IPS-NIHi7 (cell line): ENCODE measurements around the gene SAMM50.

Experiments used
- DNase-seq: peaks from one replicate; pipeline ENCODE4 v3.0.0; 2012; ENCODE audit warnings: mixed read lengths; ENCODE audit errors: extremely low spot score

The SAMM50 gene

DNA sequence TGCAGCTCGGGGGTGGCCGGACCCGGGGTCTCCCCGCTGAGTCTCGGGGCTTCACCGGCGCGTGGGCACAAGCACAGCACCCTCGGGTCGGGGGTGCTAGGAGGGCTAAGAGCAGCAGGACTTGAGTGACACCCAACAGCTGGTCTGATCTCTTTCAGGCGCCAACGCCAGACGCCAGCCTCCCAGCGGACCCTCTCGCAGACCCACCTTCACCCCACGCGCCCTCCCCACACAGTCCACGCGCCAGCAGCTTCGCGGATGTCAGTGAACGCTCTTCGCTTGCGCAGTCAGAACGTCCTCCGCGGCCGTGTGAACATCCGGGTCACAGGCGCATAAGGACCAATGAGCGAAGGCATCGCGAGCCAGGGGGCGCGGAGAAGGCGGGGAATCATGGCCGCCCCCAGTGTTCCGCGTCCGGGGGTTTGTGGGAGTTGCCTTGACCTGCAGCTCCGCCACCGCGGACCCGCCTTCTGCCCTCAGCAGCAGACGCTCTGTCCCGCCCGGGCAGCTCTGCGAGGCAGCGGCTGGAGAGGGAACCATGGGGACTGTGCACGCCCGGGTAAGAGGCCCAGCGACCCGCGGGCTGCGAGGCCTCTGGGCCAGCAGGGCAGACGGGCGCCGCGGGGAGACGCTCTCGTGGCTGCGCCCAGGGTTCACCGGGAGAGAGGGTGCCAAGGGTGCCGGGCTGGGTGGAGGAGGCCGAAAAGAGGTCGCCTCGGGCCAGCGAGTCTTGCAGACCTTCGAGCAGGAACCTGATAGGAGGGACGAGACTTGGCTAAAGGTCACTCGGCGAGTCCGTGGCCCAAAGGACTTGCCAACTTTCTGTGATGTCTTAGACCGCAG is at the start of gene SAMM50:
Gene SAMM50, plus strand, starts transcription at position 403 of the 843 bp plus-strand sequence. Its CDS starts 136 bp downstream, at position 539.
- peak; percentile 97 for DNase-seq

DNA sequence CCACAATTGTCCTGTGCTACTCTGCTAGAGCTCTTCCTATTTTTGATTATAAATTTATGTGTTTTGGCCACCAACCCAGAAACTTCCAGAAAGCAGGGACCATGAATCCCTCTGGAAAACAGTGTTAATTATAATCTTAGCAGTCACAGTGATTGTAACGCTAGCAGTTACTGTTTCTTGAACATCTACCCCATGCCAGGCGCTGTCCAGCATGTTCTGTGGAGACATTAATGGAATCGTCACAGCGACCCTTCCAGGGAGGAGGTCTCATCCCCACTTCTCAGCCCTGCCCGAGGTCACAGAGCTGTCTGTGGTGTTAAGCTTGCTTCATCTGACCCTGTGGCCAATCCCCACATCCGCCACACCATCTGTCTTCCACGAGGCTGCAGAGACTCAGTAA is 49.6 kb upstream of the SAMM50 start:
- DNase-seq: no peak

DNA sequence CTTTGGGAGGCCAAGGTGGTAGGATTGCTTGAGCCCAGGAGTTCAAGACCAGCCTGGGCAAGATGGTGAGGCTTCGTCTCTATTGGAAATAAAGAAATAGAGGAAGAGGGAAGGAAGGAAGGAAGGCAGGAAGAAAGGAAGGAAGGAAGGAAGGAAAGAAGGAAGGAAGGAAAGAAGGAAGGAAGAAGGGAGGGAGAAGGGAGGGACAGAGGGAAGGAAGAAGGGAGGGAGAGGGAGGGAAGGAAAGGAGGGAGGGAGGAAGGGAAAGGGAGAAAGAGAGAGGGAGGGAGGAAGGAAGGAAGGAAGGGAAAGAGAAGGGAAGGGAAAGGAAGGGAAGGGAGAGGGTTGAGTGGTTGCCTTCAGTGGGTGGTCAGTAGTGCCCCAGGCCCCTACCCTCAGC is 45.5 kb upstream of the SAMM50 start:
- no peak for DNase-seq

DNA sequence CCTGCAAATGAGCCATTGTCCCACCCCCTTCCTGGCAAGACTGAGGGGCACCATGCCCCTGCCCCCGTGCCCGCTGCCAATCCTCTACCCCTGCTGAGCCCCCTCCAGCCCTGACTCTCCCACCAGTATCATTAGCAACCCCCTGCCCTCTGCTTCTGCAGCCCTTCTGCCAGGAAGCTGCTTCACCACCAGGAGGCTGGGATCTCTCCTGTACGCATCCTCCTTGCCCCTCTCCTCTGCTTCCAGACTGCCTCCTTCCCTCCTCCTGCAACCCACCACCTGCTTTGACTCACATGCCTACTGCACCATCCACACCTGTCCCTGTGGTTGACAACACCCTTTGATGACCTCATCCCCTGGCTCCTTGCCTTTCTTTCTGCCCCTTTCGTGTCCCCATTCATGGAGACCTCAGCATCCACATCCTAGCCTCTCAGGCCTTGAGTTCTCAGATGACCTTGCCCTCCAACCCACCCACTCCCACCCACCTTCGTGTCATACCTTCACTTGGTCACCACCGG is 45.0 kb upstream of the SAMM50 start:
- DNase-seq: no peak

DNA sequence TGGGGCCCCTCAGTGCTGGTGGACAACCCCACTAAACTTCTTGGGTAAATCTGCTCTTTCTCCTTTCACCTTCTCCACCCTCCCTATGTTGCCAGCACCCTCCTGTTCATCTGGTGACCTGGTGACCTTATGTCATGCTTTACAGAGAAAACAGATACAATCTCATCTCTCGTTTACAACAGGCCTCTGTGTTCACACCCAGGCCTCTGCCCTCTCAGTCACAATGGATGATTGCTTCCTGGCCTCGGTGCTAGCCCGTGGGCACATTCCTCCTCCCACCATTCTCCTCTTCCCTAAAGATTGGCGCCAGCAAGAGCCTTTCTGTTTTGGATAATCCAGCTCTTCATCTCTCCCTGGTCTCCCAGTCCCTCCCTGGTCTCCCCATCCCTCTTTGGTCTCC is 43.9 kb upstream of the SAMM50 start:
- DNase-seq: no peak

DNA sequence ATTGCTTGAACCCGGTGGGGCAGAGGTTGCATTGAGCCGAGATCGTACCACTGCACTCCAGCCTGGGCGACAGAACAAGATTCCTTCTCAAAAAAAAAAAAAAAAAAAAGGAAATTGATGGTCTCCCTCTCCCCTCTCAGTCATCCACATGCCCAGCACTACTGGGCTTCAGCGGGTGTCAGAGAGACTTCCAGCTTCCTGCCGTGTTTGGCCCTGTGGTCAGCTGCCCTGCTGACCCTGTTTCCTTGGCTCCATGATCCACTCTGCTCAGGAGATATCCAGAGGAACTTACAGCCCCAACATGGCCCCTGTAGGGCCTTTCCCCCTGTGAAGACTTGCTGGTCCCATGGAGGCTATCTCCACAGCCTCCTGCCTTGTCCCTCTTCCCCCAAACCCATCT is 37.7 kb upstream of the SAMM50 start:
- DNase-seq: no peak

DNA sequence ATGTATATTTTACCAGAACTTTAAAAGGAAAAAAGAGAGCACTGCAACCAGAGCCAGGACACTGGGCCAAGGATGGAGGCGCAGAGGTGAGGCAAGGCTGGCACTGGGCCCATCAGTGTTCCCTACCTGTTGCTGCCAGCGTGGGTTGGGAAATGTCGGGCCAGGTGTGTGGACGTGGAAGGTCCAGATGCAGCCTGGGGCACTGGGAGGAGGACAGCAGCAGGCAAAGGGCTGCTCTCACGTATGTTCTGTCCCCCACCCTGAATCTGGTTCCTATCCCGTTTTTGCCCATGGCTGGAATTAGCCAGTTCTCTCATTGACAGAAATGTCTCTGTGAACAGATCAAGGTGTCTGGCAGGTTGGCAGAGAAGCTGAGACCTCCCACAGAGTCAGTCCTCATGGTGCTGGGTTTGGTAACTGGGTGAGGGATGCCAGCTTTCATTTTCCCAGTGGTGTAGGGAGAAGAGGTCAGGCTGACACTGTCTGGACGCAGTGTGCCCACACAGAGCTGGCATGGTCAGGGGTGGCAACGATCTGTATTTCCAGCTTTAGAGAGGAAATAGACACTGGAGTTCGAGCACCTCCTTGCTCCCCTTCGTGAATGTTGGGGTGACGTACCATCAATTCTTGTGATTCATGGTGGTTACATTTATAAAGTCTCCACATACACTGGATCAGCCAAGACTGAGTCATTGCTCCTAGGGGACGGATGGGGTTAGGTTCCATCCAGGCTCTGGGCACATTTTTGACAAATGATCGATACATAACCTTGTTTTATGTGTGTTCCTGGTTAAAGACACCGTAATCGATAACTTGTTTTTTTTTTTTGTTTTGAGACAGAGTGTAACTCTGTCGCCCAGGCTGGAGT is 35.9 kb upstream of the SAMM50 start:
- DNase-seq: no peak

DNA sequence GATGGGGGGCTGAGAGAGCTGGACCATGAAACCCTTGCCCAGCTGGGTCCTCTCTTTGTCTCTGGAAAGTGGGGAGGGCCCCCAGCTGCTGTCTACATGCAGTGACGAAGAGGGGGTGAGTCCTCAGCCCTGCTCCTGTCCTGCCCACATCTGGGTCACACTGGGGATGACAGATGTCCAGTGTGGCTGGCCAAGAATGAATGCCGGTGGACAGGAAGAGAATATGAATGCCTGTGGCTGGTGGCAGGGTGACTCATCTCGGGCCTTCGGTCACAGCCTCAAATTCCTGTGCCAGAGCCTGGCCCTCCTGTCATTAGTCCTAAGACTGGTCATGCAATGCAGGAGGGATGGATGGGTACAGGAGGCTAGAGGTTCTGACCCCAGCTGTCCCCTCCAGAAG is 33.9 kb upstream of the SAMM50 start:
- DNase-seq: no peak

DNA sequence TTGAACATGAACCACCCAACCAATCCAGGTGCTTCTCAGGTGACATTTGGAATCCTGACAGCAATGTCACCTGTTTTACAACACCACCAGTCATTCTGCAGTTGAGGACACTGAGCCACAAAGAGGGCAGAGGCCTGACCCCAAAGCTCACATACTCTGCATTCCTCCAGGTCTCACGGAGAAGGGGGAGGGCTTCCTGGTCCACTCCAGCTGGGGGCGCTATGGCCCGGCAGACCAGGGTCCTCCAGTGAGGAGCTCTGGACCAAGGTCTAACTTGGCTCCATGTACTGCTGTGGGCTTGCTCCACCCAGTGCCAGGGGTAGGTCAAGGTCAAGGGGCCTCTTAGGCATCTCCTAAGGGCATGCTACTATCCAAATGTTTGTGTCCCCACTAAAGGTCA is 33.1 kb upstream of the SAMM50 start:
- no peak for DNase-seq

DNA sequence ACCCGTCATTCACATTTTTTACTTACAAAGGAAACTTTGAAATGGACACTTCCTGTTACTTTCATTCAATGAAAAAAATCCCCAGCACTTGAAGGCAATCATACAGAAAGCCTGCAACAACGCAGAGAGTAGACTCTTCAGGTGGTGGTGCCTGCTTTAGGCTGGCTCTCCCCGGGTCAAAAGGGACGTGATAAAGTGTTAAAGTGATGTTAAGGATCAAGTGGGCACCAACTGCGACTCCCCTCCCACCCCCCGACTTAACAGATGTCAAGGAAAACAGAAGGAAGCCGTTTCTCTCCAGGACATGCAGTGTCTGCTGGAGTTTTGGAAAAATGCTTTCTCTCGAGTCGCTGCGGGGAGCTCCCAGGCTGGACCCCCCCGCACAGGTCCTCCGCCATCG is 32.1 kb upstream of the SAMM50 start:
- no peak for DNase-seq

DNA sequence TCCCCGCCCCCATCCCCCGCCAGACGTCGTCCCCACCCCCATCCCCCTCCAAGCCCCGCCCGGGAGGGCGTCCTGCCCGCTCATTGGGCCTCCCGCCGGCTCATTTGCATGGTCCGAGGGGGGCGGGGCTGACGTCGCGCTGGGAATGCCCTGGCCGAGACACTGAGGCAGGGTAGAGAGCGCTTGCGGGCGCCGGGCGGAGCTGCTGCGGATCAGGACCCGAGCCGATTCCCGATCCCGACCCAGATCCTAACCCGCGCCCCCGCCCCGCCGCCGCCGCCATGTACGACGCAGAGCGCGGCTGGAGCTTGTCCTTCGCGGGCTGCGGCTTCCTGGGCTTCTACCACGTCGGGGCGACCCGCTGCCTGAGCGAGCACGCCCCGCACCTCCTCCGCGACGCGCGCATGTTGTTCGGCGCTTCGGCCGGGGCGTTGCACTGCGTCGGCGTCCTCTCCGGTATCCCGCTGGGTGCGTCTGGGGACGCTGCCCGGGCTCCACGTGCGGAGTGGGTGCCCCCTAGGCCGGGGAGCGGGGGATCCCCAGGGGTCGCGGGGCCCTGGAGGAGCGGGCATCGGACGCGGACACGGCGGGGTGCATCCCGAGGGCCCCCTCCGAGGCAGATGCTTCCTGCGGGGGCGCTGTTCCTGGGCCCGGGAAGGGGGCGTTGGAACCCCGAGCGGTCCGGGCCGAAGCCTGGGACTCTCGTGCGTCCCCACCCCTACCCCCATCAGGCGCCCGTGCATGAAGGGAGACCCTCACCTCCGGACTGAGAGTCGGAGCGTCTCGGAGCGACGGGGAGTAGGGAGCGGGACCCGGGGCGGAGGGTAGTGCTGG is 31.4 kb upstream of the SAMM50 start, which contains the start of gene PNPLA3:
Gene PNPLA3, plus strand, starts transcription at position 175 of the 834 bp plus-strand sequence. Its CDS starts 107 bp downstream, at position 282.
- DNase-seq: peak; percentile 98

DNA sequence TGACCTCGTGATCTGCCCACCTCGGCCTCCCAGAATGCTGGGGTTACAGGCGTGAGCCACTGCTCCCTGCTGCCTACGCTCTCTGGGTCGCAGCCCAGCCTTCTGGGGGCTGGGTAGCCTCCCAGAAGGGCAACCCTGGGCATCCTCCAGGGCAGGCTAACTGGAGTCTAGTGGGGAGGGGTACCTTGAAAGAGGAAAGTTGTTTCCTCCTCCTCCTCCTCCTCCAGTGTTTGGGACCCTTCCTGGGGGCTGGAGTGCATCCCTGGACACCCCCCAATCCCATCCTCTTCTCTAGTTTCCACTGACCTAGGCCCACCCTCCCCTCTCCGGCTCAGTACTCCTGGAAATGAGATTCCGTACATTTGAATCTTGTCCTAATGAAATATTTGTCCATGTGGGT is 30.4 kb upstream of the SAMM50 start:
- DNase-seq: no peak

DNA sequence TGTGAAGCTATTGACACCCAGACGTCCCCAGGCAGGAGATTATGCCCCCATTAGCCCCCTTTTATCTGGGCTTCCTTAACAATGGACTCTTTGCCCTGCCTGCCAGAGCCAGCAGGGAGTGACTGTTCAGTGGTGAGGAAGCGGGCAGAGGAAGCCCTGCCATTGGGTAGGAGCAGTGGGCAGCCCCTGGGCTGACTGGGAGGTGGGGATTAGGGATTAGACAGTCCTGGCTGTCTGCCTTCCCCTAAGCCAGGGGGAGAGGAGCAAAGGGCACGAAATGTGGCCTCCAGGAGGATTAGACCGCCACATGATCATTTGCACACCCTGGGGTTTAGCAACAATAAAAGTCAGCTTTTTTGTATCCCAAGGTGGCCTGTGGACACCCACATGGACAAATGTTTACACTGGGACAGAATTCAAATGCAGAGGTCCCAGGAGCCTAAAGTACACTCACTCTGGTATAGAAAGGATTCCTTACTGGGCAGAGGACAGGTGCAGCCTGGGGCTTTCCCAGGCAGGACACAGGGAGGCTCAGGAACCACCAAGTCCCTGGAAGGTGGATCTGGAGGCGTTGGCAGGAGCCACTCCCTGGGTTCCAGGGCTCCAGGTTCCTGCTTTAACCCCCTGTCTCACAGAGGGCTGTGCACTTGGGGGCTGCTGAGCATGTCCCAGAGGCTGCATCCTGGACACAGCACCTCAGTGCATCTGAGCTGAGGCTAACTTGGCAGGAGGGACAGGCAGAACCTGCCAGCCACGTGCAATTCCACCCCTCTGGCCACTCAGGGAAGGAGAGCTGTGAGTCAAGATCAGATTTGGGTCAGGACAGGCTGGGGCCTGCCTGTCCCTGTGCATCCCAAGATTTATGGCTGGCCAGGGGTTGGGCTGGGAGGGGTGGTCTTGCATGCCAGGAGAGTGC is 29.6 kb upstream of the SAMM50 start:
- peak; percentile 72 for DNase-seq

DNA sequence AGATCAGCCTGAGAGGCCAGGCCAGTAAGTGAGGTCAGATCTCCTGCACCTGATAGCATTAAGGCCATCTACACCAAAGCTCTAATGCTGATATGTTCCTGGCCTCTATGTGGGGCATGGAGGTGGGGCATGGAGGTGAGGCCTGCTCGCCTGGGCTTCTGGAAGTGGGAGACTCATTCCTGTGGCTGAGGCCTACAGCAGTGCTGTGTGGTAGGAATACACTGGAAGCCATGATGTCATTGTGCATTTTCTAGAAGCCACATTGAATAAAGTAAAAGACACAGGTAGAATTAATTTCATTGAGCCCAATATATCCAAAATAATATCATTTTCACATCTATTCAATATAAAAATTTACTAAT is 28.9 kb upstream of the SAMM50 start:
- DNase-seq: no peak

DNA sequence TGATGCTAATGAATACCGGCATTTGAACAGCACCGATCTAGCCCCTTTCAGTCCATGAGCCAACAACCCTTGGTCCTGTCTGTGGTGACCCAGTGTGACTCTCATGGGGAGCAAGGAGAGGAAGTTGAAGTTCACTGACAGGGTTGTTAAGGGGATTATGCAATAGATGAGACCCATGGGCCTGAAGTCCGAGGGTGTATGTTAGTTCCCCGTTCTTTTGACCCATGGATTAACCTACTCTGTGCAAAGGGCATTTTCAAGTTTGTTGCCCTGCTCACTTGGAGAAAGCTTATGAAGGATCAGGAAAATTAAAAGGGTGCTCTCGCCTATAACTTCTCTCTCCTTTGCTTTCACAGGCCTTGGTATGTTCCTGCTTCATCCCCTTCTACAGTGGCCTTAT is 26.8 kb upstream of the SAMM50 start:
- DNase-seq: no peak

DNA sequence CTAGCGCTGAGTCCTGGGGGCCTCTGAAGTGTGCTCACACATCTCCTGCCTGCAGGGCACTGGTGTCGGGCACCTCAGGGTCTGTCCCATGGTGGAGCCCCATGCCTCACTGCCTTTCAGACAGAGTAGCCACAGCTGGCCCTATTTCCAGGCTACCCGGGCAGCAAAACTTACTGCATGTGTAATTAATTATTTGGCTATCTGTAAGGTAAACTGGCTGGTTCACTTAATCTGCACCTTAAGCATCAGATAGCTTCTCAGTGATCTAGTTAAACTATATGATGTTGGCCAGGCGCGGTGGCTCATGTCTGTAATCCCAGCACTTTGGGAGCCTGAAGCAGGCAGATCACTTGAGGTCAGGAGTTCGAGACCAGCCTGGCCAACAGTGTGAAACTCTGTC is 26.3 kb upstream of the SAMM50 start:
- DNase-seq: no peak

DNA sequence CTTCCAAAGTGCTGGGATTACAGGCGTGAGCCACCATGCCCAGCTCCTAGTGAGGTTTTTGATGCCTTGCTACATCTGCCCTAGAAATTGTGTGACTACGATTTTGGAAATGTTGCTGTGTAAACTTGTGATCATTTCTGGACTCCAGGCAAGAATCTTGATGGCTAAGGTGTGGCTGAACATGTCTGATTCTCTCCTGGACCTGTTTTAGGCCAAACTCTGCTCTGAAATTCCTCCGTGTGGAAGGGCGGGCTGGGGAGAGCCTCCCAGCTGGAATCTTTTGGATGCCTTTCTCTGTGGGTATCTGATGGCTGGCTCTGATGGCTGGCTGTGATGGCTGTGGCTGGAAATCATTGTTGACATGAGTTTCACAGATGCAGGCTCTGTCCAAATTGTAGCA is 23.5 kb upstream of the SAMM50 start:
- no peak for DNase-seq

DNA sequence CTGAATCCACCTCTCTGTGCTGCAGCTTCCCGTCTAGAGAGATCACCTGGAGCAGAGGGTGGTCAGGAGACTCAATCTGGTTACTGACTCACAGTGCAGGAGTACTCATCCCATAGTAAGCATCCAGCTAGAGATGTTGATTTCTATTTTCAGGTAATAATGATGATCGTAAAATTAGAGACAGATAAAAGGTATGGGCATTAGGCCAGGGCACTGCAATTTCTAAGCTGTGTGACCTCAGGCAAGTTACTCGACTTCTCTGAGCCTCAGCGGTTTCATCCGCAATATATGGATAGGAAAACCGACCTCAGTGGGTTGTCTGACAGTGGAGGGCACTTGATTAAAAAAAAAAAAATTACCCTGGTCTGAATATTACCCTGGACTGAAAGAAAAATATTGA is 13.8 kb upstream of the SAMM50 start:
- no peak for DNase-seq

DNA sequence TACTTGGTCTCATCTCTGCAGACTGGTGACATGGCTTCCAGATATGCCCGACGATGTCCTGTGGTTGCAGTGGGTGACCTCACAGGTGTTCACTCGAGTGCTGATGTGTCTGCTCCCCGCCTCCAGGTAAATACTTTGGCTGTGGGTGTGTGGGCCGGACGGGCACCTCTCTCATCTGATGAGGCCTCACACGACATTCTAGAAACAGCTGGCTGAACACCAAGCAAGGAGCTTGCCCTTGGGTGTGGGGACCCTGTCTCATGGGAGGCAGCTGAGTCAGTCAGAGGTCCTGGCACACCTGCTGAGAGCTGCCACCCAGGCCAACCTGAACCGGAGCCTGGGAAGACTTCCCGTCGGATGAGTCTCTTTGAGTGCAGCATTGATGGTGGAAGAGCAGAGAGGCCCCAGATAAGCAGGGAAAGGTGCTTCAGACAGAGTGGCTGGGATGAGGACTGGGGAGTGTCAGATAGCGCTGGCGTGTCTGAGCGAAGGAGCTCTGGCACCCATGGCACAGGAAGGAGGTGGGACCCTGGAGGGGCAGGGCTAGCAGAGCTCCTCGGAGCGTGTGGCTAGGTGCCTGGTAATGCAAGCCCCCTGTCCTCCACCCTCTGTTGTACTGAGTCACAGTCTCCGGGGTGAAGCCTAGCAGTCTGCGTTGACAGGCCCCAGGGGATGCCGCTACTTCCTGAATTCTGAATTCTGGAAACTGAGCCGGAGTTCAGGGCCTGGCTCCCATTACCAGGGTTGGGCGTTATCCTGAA is 10.4 kb upstream of the SAMM50 start:
- DNase-seq: no peak
